ENCODE measurements around the gene TBPL1.

GRCh38 chr6:133990321-133990720 is 37.3 kb downstream of the TBPL1 start:
- no peak for TF ChIP-seq HES1 (IDR thresholded peaks at IDR 0.05; ENCODE audit: low read depth)
- no peak for TF ChIP-seq TGIF2 (CRISPR knock-in tag; IDR thresholded peaks at IDR 0.05)
- TF ChIP-seq MXI1 (IDR thresholded peaks at IDR 0.05; ENCODE audit: low read depth, low read length), result no peak
- no peak for TF ChIP-seq FOXM1 (IDR thresholded peaks at IDR 0.05; ENCODE audit: low read depth)
- TF ChIP-seq FOXM1 (CRISPR knock-in tag; IDR thresholded peaks at IDR 0.05; ENCODE audit: low read depth), result no peak
- TF ChIP-seq CTCF (IDR thresholded peaks at IDR 0.05 in 2 of 3, conservative IDR thresholded peaks at IDR 0.05 in 1 of 3; ENCODE audit: insufficient read depth in 2 of 3, low read depth in 1 of 3, low read length in 3 of 3), result no peak
- no peak for TF ChIP-seq USF2 (CRISPR knock-in tag; IDR thresholded peaks at IDR 0.05)
- TF ChIP-seq MYC (IDR thresholded peaks at IDR 0.05; ENCODE audit: low read depth, low read length), result no peak
- no peak for TF ChIP-seq MYC (CRISPR knock-in tag; IDR thresholded peaks at IDR 0.05; ENCODE audit: borderline replicate concordance, low read depth)
- TF ChIP-seq CREB3 (tag; conservative IDR thresholded peaks at IDR 0.05; ENCODE audit: low read depth), result no peak

Measured in K562 (cell line).